Measurements from ENCODE around the gene BRAP.

DNA sequence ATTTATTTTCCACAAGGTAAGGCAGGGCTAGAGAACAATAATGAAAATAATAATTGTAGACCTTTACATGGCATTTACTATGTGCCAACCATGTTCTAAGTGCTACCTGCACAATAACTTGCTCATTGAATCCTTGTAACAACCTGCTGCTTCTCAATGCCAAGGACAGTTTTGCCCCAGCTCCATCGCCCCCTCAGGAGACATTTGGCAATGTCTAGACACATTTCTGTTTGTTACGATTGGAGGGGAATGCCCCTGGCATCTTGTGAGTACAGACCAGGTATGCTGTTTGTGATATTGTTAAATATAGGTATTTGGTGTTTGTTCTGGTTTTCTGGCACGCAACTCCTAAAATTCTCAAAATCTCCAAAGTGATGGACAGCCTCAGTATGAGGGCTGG is 78.5 kb downstream of the BRAP start:
- TF ChIP-seq, protein P1, sequence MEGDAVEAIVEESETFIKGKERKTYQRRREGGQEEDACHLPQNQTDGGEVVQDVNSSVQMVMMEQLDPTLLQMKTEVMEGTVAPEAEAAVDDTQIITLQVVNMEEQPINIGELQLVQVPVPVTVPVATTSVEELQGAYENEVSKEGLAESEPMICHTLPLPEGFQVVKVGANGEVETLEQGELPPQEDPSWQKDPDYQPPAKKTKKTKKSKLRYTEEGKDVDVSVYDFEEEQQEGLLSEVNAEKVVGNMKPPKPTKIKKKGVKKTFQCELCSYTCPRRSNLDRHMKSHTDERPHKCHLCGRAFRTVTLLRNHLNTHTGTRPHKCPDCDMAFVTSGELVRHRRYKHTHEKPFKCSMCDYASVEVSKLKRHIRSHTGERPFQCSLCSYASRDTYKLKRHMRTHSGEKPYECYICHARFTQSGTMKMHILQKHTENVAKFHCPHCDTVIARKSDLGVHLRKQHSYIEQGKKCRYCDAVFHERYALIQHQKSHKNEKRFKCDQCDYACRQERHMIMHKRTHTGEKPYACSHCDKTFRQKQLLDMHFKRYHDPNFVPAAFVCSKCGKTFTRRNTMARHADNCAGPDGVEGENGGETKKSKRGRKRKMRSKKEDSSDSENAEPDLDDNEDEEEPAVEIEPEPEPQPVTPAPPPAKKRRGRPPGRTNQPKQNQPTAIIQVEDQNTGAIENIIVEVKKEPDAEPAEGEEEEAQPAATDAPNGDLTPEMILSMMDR (IDR thresholded peaks at IDR 0.05): no peak
- no peak for TF ChIP-seq POLR2A (IDR thresholded peaks at IDR 0.05)

All from Peyer's patch (tissue), 4 donors.